Measurements from ENCODE around the gene HMGN4. TPM values are rescaled to one million over a fixed set of nuclear protein-coding genes. Genes with fewer than 3 reads are reported as not detected.

The HMGN4 gene
- total and polyA plus RNA-seq, 2 of the 8 experiments (the other 6 are each of a cell fraction or from before 2014, with no cell fraction given) = 23.4 to 66.4 TPM

GRCh38 chr6:26530203-26530602, 8.0 kb upstream of the HMGN4 start (continued):
- no peak for TF ChIP-seq SUZ12 (IDR thresholded peaks at IDR 0.05; ENCODE audit: low read length)
